ENCODE results near the gene CYTH1.
"Not testable (repeated sequence)": the region's sequence is repeated elsewhere in the genome, so short reads cannot be mapped to it uniquely, and the experiment has no call there.

CYTH1 gene

GRCh38 chr17:78779850-78780249 is 2.2 kb downstream of the CYTH1 start:
- H3K9me3 ChIP-seq (ENCODE audit: insufficient read depth, low read length, severe bottlenecking): no peaks in the 10 kb centered on the region
- peaks cover 3% of the 10 kb centered on the region; the same call in 1 of the 2 replicates for H3K36me3 ChIP-seq (ENCODE audit: insufficient read depth, low read length)
- H3K27me3 ChIP-seq (ENCODE audit: insufficient read depth, low read length, poor library complexity): no peaks in the 10 kb centered on the region
- no peak for ATAC-seq (ENCODE audit: insufficient read depth, low read depth)
- H4K20me1 ChIP-seq (ENCODE audit: insufficient read depth, low read length): peaks cover 4% of the 10 kb centered on the region; the same call in 1 of the 2 replicates
- peaks cover 40% of the 10 kb centered on the region for H3K4me1 ChIP-seq (ENCODE audit: insufficient read depth, low read length)
- no peak for DNase-seq
- H2AFZ ChIP-seq (ENCODE audit: low read depth, low read length): no peak overlapping the region
- TF ChIP-seq CTCF (IDR thresholded peaks at IDR 0.05; ENCODE audit: borderline replicate concordance, extremely low read depth, low read length, poor library complexity, severe bottlenecking) (no peak), EZH2 (IDR thresholded peaks at IDR 0.05; ENCODE audit: borderline replicate concordance, low read depth, low read length, severe bottlenecking) (no peak)
- peak overlapping the region; percentile 68 for H3K4me2 ChIP-seq (ENCODE audit: insufficient read depth, low read length)
- H3K79me2 ChIP-seq (ENCODE audit: insufficient read depth, low read length): peaks cover 44% of the 10 kb centered on the region
- H3K9ac ChIP-seq (ENCODE audit: low read depth, low read length): 0 out of 2 replicates have a peak overlapping the region, but pooled peaks have one; percentile 16
- H3K27ac ChIP-seq (ENCODE audit: low read length): no peak overlapping the region
- H3K4me3 ChIP-seq (ENCODE audit: low read depth in 1 of 2, low read length in 2 of 2): no peak overlapping the region

GRCh38 chr17:78779286-78779651 is 2.8 kb downstream of the CYTH1 start:
- not testable (repeated sequence) for H3K9ac ChIP-seq (ENCODE audit: low read depth, low read length); H2AFZ ChIP-seq (ENCODE audit: low read depth, low read length); ATAC-seq (ENCODE audit: insufficient read depth, low read depth); H3K27me3 ChIP-seq (ENCODE audit: insufficient read depth, low read length, poor library complexity); H3K9me3 ChIP-seq (ENCODE audit: insufficient read depth, low read length, severe bottlenecking); H4K20me1 ChIP-seq (ENCODE audit: insufficient read depth, low read length); DNase-seq; H3K4me3 ChIP-seq (ENCODE audit: low read depth in 1 of 2, low read length in 2 of 2); H3K27ac ChIP-seq (ENCODE audit: low read length); H3K36me3 ChIP-seq (ENCODE audit: insufficient read depth, low read length)
- Histone ChIP-seq H3K79me2 (ENCODE audit: insufficient read depth, low read length) (peaks cover 48% of the 10 kb centered on the region), H3K4me2 (ENCODE audit: insufficient read depth, low read length) (peak overlapping the region; percentile 68; the same call in 1 of the 2 replicates), H3K4me1 (ENCODE audit: insufficient read depth, low read length) (peaks cover 46% of the 10 kb centered on the region)

- Histone ChIP-seq H3K36me3 (ENCODE audit: insufficient read depth, low read length) (peaks cover 3% of the 10 kb centered on the region; the same call in 1 of the 2 replicates), H3K9ac (ENCODE audit: low read depth, low read length) (no peak overlapping the region), H3K79me2 (ENCODE audit: insufficient read depth, low read length) (peaks cover 59% of the 10 kb centered on the region), H3K9me3 (ENCODE audit: insufficient read depth, low read length, severe bottlenecking) (no peaks in the 10 kb centered on the region), H3K4me1 (ENCODE audit: insufficient read depth, low read length) (peaks cover 49% of the 10 kb centered on the region), H3K4me2 (ENCODE audit: insufficient read depth, low read length) (no peak overlapping the region), H4K20me1 (ENCODE audit: insufficient read depth, low read length) (peaks cover 4% of the 10 kb centered on the region; the same call in 1 of the 2 replicates), H3K4me3 (ENCODE audit: low read depth in 1 of 2, low read length in 2 of 2) (no peak overlapping the region), H2AFZ (ENCODE audit: low read depth, low read length) (no peak overlapping the region), H3K27ac (ENCODE audit: low read length) (no peak overlapping the region), H3K27me3 (ENCODE audit: insufficient read depth, low read length, poor library complexity) (no peaks in the 10 kb centered on the region)
- no peak for TF ChIP-seq EZH2 (IDR thresholded peaks at IDR 0.05; ENCODE audit: borderline replicate concordance, low read depth, low read length, severe bottlenecking)
- no peak for TF ChIP-seq CTCF (IDR thresholded peaks at IDR 0.05; ENCODE audit: borderline replicate concordance, extremely low read depth, low read length, poor library complexity, severe bottlenecking)
- ATAC-seq (ENCODE audit: insufficient read depth, low read depth): no peak
- no peak for DNase-seq
Observed at GRCh38 chr17:78777881-78778280, 4.2 kb downstream of the CYTH1 start.

- peak overlapping the region; percentile 63 for H2AFZ ChIP-seq (ENCODE audit: low read depth, low read length)
- no peaks in the 10 kb centered on the region for H3K36me3 ChIP-seq (ENCODE audit: insufficient read depth, low read length)
- H3K9ac ChIP-seq (ENCODE audit: low read depth, low read length): peak overlapping the region; percentile 50
- DNase-seq (peak; percentile 78), ATAC-seq (ENCODE audit: insufficient read depth, low read depth) (peak; percentile 93)
- H4K20me1 ChIP-seq (ENCODE audit: insufficient read depth, low read length): no peaks in the 10 kb centered on the region; the same call in 1 of the 2 replicates
- H3K79me2 ChIP-seq (ENCODE audit: insufficient read depth, low read length): peaks cover 62% of the 10 kb centered on the region
- H3K4me3 ChIP-seq (ENCODE audit: low read depth in 1 of 2, low read length in 2 of 2): peak overlapping the region; percentile 12 to 57; a peak in 3 of 4 replicates
- peak overlapping the region; percentile 78 for H3K27ac ChIP-seq (ENCODE audit: low read length)
- no peak for TF ChIP-seq EZH2 (IDR thresholded peaks at IDR 0.05; ENCODE audit: borderline replicate concordance, low read depth, low read length, severe bottlenecking)
- no peak for TF ChIP-seq CTCF (IDR thresholded peaks at IDR 0.05; ENCODE audit: borderline replicate concordance, extremely low read depth, low read length, poor library complexity, severe bottlenecking)
- H3K4me1 ChIP-seq (ENCODE audit: insufficient read depth, low read length): peaks cover 38% of the 10 kb centered on the region
- peak overlapping the region; percentile 83 for H3K4me2 ChIP-seq (ENCODE audit: insufficient read depth, low read length)
- no peaks in the 10 kb centered on the region for H3K27me3 ChIP-seq (ENCODE audit: insufficient read depth, low read length, poor library complexity)
- no peaks in the 10 kb centered on the region for H3K9me3 ChIP-seq (ENCODE audit: insufficient read depth, low read length, severe bottlenecking)
Observed at GRCh38 chr17:78774956-78775571, 7.0 kb downstream of the CYTH1 start.

Data from DND-41 (cell line).